Fibroblast of lung (primary cell): ENCODE data around the gene AMPD3. TPM values are rescaled to one million over a fixed set of nuclear protein-coding genes. Genes with fewer than 3 reads are reported as not detected.

Experiments used
- DNase-seq, 2 donors: peaks; one replicate each; pipeline versions ENCODE4 v3.0.0 to v3.0.0-alpha.2; 2010; ENCODE audit warnings: low read depth in 2 of 2
- H2AFZ ChIP-seq: 2 replicates; pipeline ENCODE4 v1.5.1; 2012; ENCODE audit warnings: low read length, control low read depth, inconsistent platforms
- H3K27ac ChIP-seq: 2 replicates; pipeline ENCODE4 v1.5.1; 2011; ENCODE audit warnings: low read length, control low read depth; ENCODE audit not compliant: insufficient read depth
- H3K27me3 ChIP-seq: 2 replicates; pipeline ENCODE4 v1.5.1; 2011; ENCODE audit warnings: mild to moderate bottlenecking, low read length; ENCODE audit not compliant: control insufficient read depth, insufficient read depth
- H3K36me3 ChIP-seq: 2 replicates; pipeline ENCODE4 v1.5.1; 2011; ENCODE audit warnings: low read length; ENCODE audit not compliant: control insufficient read depth, insufficient read depth
- H3K4me1 ChIP-seq: 2 replicates; pipeline ENCODE4 v1.5.1; 2011; ENCODE audit warnings: low read length; ENCODE audit not compliant: control insufficient read depth, insufficient read depth; ENCODE audit errors: extremely low read depth
- H3K4me2 ChIP-seq: 2 replicates; pipeline ENCODE4 v1.5.1; 2011; ENCODE audit warnings: low read length, control low read depth; ENCODE audit not compliant: insufficient read depth; ENCODE audit errors: extremely low read depth
- H3K4me3 ChIP-seq, 4 experiments: fragments of 200-600 bp in 1 of 4; sonication (generic) in 1 of 4; replicated peaks in 1 of 4; 2 replicates each; pipeline ENCODE4 v1.5.1; 2011 to 2016; ENCODE audit warnings: low read length in 4 of 4, low read depth in 3 of 4, mild to moderate bottlenecking in 3 of 4, control low read depth in 2 of 4, inconsistent platforms in 1 of 4, mixed read lengths in 1 of 4; ENCODE audit not compliant: insufficient read depth in 1 of 4; ENCODE audit errors: control extremely low read depth in 1 of 4
- H3K79me2 ChIP-seq: 2 replicates; pipeline ENCODE4 v1.5.1; 2012; ENCODE audit warnings: mild to moderate bottlenecking, low read length, inconsistent platforms; ENCODE audit not compliant: control insufficient read depth, insufficient read depth
- H3K9ac ChIP-seq: 2 replicates; pipeline ENCODE4 v1.5.1; 2011; ENCODE audit warnings: mild to moderate bottlenecking, low read length, control low read depth; ENCODE audit not compliant: insufficient read depth
- H3K9me3 ChIP-seq: 2 replicates; pipeline ENCODE4 v1.5.1; 2012; ENCODE audit warnings: low read depth, low read length; ENCODE audit not compliant: control insufficient read depth, insufficient read depth
- H4K20me1 ChIP-seq: 2 replicates; pipeline ENCODE4 v1.5.1; 2011; ENCODE audit warnings: low read length; ENCODE audit not compliant: control insufficient read depth, insufficient read depth; ENCODE audit errors: extremely low read depth
- CTCF ChIP-seq, 2 donors: IDR thresholded peaks in 1 of 2; conservative IDR thresholded peaks in 1 of 2; 1 replicate in 1 of 2; 2 replicates in 1 of 2; pipeline ENCODE4 v1.5.1; 2011 to 2012; ENCODE audit warnings: low read length in 2 of 2, control low read depth in 1 of 2, inconsistent platforms in 1 of 2, low read depth in 1 of 2, mild to moderate bottlenecking in 1 of 2
- EZH2 ChIP-seq: IDR thresholded peaks from 2 replicates; pipeline ENCODE4 v1.5.1; 2012; ENCODE audit warnings: low read length, control low read depth, mild to moderate bottlenecking; ENCODE audit errors: missing control alignments
- polyA plus RNA-seq, 2 donors: library from polyadenylated mRNA; depleted of rRNA in 1 of 2; stranded (reverse) in 1 of 2; unstranded in 1 of 2; fragments of >200 nt; gene quantifications; 2 replicates each; pipeline ENCODE4 v1.2.1, GENCODE V29; 2011 to 2012; ENCODE audit warnings: missing spikeins in 1 of 2
- total RNA-seq: library from RNA; depleted of rRNA; stranded (reverse); fragments of >200 nt; gene quantifications from 2 replicates; pipeline ENCODE4 v1.2.1, GENCODE V29; 2014

AMPD3 gene
- total and polyA plus RNA-seq, 2 donors (not counting 1 experiment from before 2014, with no cell fraction given): 18.1 to 24.9 TPM

- H3K36me3 ChIP-seq: peaks cover 8% of the 10 kb centered on the region
- H3K79me2 ChIP-seq: no peaks in the 10 kb centered on the region
- no peak overlapping the region for H3K27ac ChIP-seq
- H3K9ac ChIP-seq: no peak overlapping the region
- no peaks in the 10 kb centered on the region for H3K9me3 ChIP-seq
- H3K27me3 ChIP-seq: no peaks in the 10 kb centered on the region
- H3K4me2 ChIP-seq: no peak overlapping the region
- no peak overlapping the region for H3K4me3 ChIP-seq
- no peaks in the 10 kb centered on the region for H3K4me1 ChIP-seq
- TF ChIP-seq EZH2 (no peak), CTCF (conservative IDR thresholded peaks at IDR 0.05 in 1 of 2, IDR thresholded peaks at IDR 0.05 in 1 of 2; ENCODE audit: low read depth in 1 of 2, low read length in 2 of 2) (no peak)
- no peak overlapping the region for H2AFZ ChIP-seq
- DNase-seq: no peak
- no peaks in the 10 kb centered on the region for H4K20me1 ChIP-seq
Observed at GRCh38 chr11:10503221-10503620, 48.2 kb downstream of the AMPD3 start.

GRCh38 chr11:10503777-10504480 lies 48.9 kb downstream of the AMPD3 start:
- Histone ChIP-seq H3K79me2 (no peaks in the 10 kb centered on the region), H3K4me3 (no peak overlapping the region), H3K27ac (no peak overlapping the region), H3K9me3 (no peaks in the 10 kb centered on the region), H3K36me3 (peaks cover 8% of the 10 kb centered on the region), H3K4me1 (no peaks in the 10 kb centered on the region), H3K27me3 (no peaks in the 10 kb centered on the region), H2AFZ (no peak overlapping the region), H4K20me1 (no peaks in the 10 kb centered on the region), H3K4me2 (no peak overlapping the region), H3K9ac (no peak overlapping the region)
- no peak for DNase-seq
- TF ChIP-seq EZH2: no peak
- no peak for TF ChIP-seq CTCF (conservative IDR thresholded peaks at IDR 0.05 in 1 of 2, IDR thresholded peaks at IDR 0.05 in 1 of 2; ENCODE audit: low read depth in 1 of 2, low read length in 2 of 2)

GRCh38 chr11:10504490-10504889 lies 49.4 kb downstream of the AMPD3 start:
- Histone ChIP-seq H3K4me3 (no peak overlapping the region), H3K79me2 (no peaks in the 10 kb centered on the region), H4K20me1 (no peaks in the 10 kb centered on the region), H3K9ac (no peak overlapping the region), H3K4me1 (no peaks in the 10 kb centered on the region), H3K4me2 (no peak overlapping the region), H3K27ac (no peak overlapping the region), H3K9me3 (no peaks in the 10 kb centered on the region), H2AFZ (no peak overlapping the region), H3K27me3 (no peaks in the 10 kb centered on the region), H3K36me3 (peaks cover 8% of the 10 kb centered on the region)
- TF ChIP-seq CTCF (conservative IDR thresholded peaks at IDR 0.05 in 1 of 2, IDR thresholded peaks at IDR 0.05 in 1 of 2; ENCODE audit: low read depth in 1 of 2, low read length in 2 of 2) (no peak), EZH2 (no peak)
- no peak for DNase-seq
